ENCODE results near the gene KCNQ5.

DNA sequence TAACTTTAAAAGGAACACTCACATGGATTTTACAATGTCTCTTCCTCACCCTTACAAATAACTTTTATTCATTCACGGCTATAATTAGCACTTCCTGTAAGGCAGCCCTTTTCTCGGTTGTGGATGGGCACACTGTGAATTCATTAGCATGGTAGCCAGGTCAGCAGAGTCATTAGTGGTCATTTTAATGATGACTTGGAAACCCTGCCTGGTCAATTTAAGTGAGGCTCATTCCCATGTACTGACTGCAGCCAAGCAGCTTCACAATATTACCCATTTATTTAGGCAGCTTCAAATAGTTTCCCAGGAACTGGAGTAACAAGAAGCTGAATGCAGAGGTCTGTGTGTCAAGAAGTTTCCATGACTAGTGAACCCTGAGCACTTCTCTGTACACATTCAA lies 354.6 kb downstream of the KCNQ5 start:
- TF ChIP-seq, protein P1, sequence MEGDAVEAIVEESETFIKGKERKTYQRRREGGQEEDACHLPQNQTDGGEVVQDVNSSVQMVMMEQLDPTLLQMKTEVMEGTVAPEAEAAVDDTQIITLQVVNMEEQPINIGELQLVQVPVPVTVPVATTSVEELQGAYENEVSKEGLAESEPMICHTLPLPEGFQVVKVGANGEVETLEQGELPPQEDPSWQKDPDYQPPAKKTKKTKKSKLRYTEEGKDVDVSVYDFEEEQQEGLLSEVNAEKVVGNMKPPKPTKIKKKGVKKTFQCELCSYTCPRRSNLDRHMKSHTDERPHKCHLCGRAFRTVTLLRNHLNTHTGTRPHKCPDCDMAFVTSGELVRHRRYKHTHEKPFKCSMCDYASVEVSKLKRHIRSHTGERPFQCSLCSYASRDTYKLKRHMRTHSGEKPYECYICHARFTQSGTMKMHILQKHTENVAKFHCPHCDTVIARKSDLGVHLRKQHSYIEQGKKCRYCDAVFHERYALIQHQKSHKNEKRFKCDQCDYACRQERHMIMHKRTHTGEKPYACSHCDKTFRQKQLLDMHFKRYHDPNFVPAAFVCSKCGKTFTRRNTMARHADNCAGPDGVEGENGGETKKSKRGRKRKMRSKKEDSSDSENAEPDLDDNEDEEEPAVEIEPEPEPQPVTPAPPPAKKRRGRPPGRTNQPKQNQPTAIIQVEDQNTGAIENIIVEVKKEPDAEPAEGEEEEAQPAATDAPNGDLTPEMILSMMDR (IDR thresholded peaks at IDR 0.05): no peak
- no peak for TF ChIP-seq EP300 (IDR thresholded peaks at IDR 0.05)
- no peak for TF ChIP-seq POLR2A (IDR thresholded peaks at IDR 0.05)
